A549 (cell line): ENCODE measurements around the gene MACROD1. TPM values are rescaled to one million over a fixed set of nuclear protein-coding genes. Genes with fewer than 3 reads are reported as not detected.
A peak's percentile ranks its signal among the peaks of the same experiment; 100 is the strongest.

Experiments
- ATAC-seq, 2 experiments: fragments of 200-7000 bp in 1 of 2; fragments of >200 bp in 1 of 2; cut with Nextera tagmentation in 1 of 2; cut with Tn5 transposase in 1 of 2; 3 replicates each; pipeline versions ENCODE4 v1.8.0 to v1.9.1; 2018 to 2020; ENCODE audit warnings: mild to moderate bottlenecking in 1 of 2, moderate library complexity in 1 of 2
- CTCF ChIA-PET: fragments of 300-600 bp; sonication (Branson Sonifier 250); formaldehyde crosslinking; extraction: SDS; loops from one replicate; lab custom pipeline; 2021; ENCODE audit warnings: antibody characterized with exemption, inconsistent platforms; lab: Yijun Ruan, JAX
- POLR2A ChIA-PET: fragments of 350-600 bp; formaldehyde crosslinking; extraction: SDS; loops from one replicate; lab custom pipeline; 2021; ENCODE audit warnings: antibody characterized with exemption, inconsistent platforms; lab: Yijun Ruan, JAX
- DNase-seq, 2 experiments: peaks; one replicate each; pipeline versions ENCODE4 v3.0.0 to v3.0.0-alpha.2; 2011 to 2016; ENCODE audit warnings: low read depth in 1 of 2, low spot score in 1 of 2
- FAIRE-seq: peaks from 2 replicates; lab custom pipeline; 2011; peaks lifted over from hg19 to GRCh38; lab: Jason Lieb, UNC
- H3K27ac ChIP-seq, 2 experiments: fragments of >200 bp; sonication (Bioruptor Twin); formaldehyde crosslinking; 3 replicates each; pipeline ENCODE4 v1.5.1; 2016 to 2017
- H3K4me1 ChIP-seq: fragments of >200 bp; sonication (Bioruptor Twin); formaldehyde crosslinking; 3 replicates; pipeline ENCODE4 v1.6.1; 2016
- H3K4me2 ChIP-seq: fragments of >200 bp; sonication (Bioruptor Twin); formaldehyde crosslinking; 3 replicates; pipeline ENCODE4 v1.6.1; 2016
- H3K4me3 ChIP-seq: fragments of >200 bp; sonication (Bioruptor Twin); formaldehyde crosslinking; 3 replicates; pipeline ENCODE4 v1.5.1; 2016
- H3K9me3 ChIP-seq: fragments of >200 bp; sonication (Bioruptor Twin); formaldehyde crosslinking; 3 replicates; pipeline ENCODE4 v1.6.1; 2016
- BHLHE40 ChIP-seq: IDR thresholded peaks from 2 replicates; pipeline ENCODE4 v1.6.1; 2012; ENCODE audit warnings: low read depth, low read length, inconsistent platforms
- CEBPB ChIP-seq, 2 experiments: fragments of >200 bp in 1 of 2; sonication (Bioruptor Twin) in 1 of 2; formaldehyde crosslinking in 1 of 2; IDR thresholded peaks; 2 replicates each; pipeline ENCODE4 v1.6.1; 2012 to 2016
- HEYL ChIP-seq: fragments of 250-450 bp; sonication (Bioruptor Pico); IDR thresholded peaks from 2 replicates; pipeline ENCODE4 v1.8.0; 2021; ENCODE audit warnings: mild to moderate bottlenecking, moderate library complexity
- HOXB13 ChIP-seq: fragments of 250-450 bp; sonication (Bioruptor Pico); IDR thresholded peaks from 2 replicates; pipeline ENCODE4 v1.5.0; 2020; ENCODE audit warnings: low read depth, mild to moderate bottlenecking, moderate library complexity
- JUN ChIP-seq, 2 experiments: fragments of >200 bp; sonication (Bioruptor Twin); formaldehyde crosslinking; IDR thresholded peaks; 2 replicates in 1 of 2; 3 replicates in 1 of 2; pipeline ENCODE4 v1.6.1; 2016 to 2017
- MAFK ChIP-seq: fragments of 450-650 bp; IDR thresholded peaks from 2 replicates; pipeline ENCODE4 v1.6.1; 2014; ENCODE audit not compliant: partially characterized antibody
- MYC ChIP-seq: IDR thresholded peaks from 2 replicates; pipeline ENCODE4 v1.6.1; 2012; ENCODE audit warnings: mild to moderate bottlenecking, inconsistent platforms, low read length, improper control_type of control experiment, borderline replicate concordance
- PHF8 ChIP-seq: fragments of 200-600 bp; sonication (generic); IDR thresholded peaks from 2 replicates; pipeline ENCODE4 v1.6.1; 2016; ENCODE audit warnings: low read depth, mild to moderate bottlenecking, antibody characterized with exemption, moderate library complexity, borderline replicate concordance
- POLR2A ChIP-seq: IDR thresholded peaks from 2 replicates; pipeline ENCODE4 v1.6.1; 2012; ENCODE audit warnings: mild to moderate bottlenecking, low read length
- RARB ChIP-seq: fragments of 250-450 bp; sonication (Bioruptor Pico); IDR thresholded peaks from 2 replicates; pipeline ENCODE4 v1.8.0; 2021; ENCODE audit warnings: mild to moderate bottlenecking, moderate library complexity
- RCOR1 ChIP-seq: fragments of 150-350 bp; IDR thresholded peaks from 2 replicates; pipeline ENCODE4 v1.6.1; 2014; ENCODE audit warnings: antibody characterized with exemption, low read length, low read depth
- SREBF2 ChIP-seq: fragments of 450-650 bp; IDR thresholded peaks from 2 replicates; pipeline ENCODE4 v1.6.1; 2014; ENCODE audit warnings: mild to moderate bottlenecking, moderate library complexity
- TFCP2L1 ChIP-seq: fragments of 250-450 bp; sonication (Bioruptor Pico); IDR thresholded peaks from 2 replicates; pipeline ENCODE4 v1.5.0; 2021; ENCODE audit warnings: mild to moderate bottlenecking
- ZC3H11A ChIP-seq: fragments of 450-650 bp; IDR thresholded peaks from 2 replicates; pipeline ENCODE4 v1.6.1; 2014; ENCODE audit warnings: antibody characterized with exemption, mild to moderate bottlenecking
- ZSCAN20 ChIP-seq: fragments of 250-450 bp; sonication (Bioruptor Pico); IDR thresholded peaks from 2 replicates; pipeline ENCODE4 v1.8.0; 2022; ENCODE audit warnings: mild to moderate bottlenecking, moderate library complexity
- WGBS: methylation state at CpG from one replicate; pipeline ENCODE4 v1.1.6; 2017; ENCODE audit errors: missing lambda C conversion rate; 5-methylcytosine and 5-hydroxymethylcytosine counted together
- polyA minus RNA-seq: library from RNA; depleted of rRNA, polyadenylated mRNA; stranded (reverse); fragments of >200 nt; gene quantifications from 2 replicates; pipeline ENCODE4 v1.2.3, GENCODE V29; 2011; rRNA and poly(A)+ RNA removed
- polyA plus RNA-seq, 4 experiments: library from polyadenylated mRNA; depleted of rRNA in 3 of 4; stranded (reverse); fragments of >200 nt; fragmentation: RNase III in 1 of 4; extraction: RNeasy Plus Mini Kit Qiagen cat#74134 plus additional on column Dnase treatment in 1 of 4; gene quantifications; 2 replicates in 3 of 4; 3 replicates in 1 of 4; pipeline ENCODE4 v1.2.3, GENCODE V29; 2011 to 2017
- TF ChIP-seq, protein P1 (sequence below): fragments of >200 bp; sonication (Bioruptor Twin); formaldehyde crosslinking; IDR thresholded peaks from 3 replicates; pipeline ENCODE4 v1.5.1; 2016
- TF ChIP-seq, protein P2 (sequence below): fragments of >200 bp; sonication (Bioruptor Twin); formaldehyde crosslinking; IDR thresholded peaks from 3 replicates; pipeline ENCODE4 v1.6.1; 2016
- TF ChIP-seq, protein P3 (sequence below): fragments of 250-450 bp; sonication (Bioruptor Pico); IDR thresholded peaks from 2 replicates; pipeline ENCODE4 v1.5.0; 2020; ENCODE audit warnings: low read depth, mild to moderate bottlenecking, moderate library complexity
- TF ChIP-seq, protein P4 (sequence below): fragments of >200 bp; sonication (Bioruptor Twin); formaldehyde crosslinking; IDR thresholded peaks from 2 replicates; pipeline ENCODE4 v1.6.1; 2016
- TF ChIP-seq, protein P5 (sequence below): IDR thresholded peaks from 2 replicates; pipeline ENCODE4 v1.6.1; 2012; ENCODE audit warnings: low read depth, borderline replicate concordance
- TF ChIP-seq, protein P6 (sequence below): fragments of 250-450 bp; sonication (Bioruptor Pico); IDR thresholded peaks from 2 replicates; pipeline ENCODE4 v1.5.0; 2021; ENCODE audit warnings: mild to moderate bottlenecking, moderate library complexity, borderline replicate concordance
- TF ChIP-seq, protein P7 (sequence below): IDR thresholded peaks from 2 replicates; pipeline ENCODE4 v1.6.1; 2012

The MACROD1 gene, protein sequence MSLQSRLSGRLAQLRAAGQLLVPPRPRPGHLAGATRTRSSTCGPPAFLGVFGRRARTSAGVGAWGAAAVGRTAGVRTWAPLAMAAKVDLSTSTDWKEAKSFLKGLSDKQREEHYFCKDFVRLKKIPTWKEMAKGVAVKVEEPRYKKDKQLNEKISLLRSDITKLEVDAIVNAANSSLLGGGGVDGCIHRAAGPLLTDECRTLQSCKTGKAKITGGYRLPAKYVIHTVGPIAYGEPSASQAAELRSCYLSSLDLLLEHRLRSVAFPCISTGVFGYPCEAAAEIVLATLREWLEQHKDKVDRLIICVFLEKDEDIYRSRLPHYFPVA
- 10.0 and 16.6 TPM in 2 replicates for polyA plus RNA-seq (2011; rRNA removed)
- polyA plus RNA-seq (2012; cell fraction: cytosol; rRNA removed), result 8.8 and 11.9 TPM in 2 replicates
- polyA plus RNA-seq (2012; cell fraction: nucleus; rRNA removed), result 13.7 and 20.8 TPM in 2 replicates
- 12.0 to 16.4 TPM (median 15.1 TPM) in 3 replicates for polyA plus RNA-seq (2017; fragmentation: RNase III; extraction: RNeasy Plus Mini Kit Qiagen cat#74134 plus additional on column Dnase treatment)
- 3.5 and 6.7 TPM in 2 replicates for polyA minus RNA-seq

DNA sequence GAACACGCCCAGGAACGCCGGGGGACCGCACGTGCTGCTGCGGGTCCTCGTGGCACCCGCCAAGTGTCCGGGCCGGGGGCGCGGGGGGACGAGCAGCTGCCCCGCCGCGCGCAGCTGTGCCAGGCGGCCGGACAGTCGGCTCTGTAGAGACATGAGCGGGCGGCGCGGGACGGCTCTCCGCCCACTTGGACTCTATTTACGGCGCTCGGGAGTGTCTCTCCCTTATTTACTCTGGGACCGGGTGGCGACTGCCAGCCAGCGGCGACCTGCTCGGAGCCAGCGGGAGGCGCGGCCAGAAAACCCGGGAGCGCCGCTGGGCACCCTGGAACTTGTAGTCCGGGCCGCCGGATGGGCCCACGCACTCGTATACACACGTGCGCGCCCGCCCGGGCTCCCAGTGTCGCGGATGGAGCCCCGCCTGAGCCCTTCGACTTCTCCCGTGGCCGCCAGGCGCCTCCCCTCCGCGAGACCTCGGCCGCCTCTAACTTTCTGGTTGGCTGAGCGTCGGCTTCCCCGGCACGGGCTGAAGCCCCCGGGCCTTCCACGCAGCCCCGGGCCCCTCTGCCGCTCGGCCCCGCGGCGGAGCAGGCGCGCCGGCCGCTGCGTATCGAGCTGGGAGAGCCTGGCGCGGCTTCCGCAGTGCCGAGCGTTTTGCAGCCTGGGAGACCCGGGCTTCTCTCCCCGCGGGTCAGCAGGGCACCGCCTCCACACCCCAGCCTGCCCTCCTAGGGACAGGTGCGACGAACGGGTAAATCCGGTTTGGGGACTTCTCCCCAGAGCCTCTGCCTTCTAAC lies at the start of gene MACROD1:
Gene MACROD1, minus strand, starts transcription at position 272 of the 794 bp plus-strand sequence. Its CDS starts 119 bp downstream, at position 153.
- Histone ChIP-seq H3K4me1 (peaks cover 14% of the 10 kb centered on the region), H3K9me3 (no peaks in the 10 kb centered on the region), H3K27ac (peak within 1 kb of the TSS; percentile 85 to 98), H3K4me2 (peak within 1 kb of the TSS; percentile 84), H3K4me3 (peak within 1 kb of the TSS; percentile 81)
- 0% methylated on average over 13 of the region's 92 CpGs for WGBS
- POLR2A ChIA-PET, result interaction anchor here (1.3 to 4.0 kb wide), 3 partner anchors 15 to 75 kb away, joined by 3 to 22 read pairs (median 5); partner anchors contain the start of genes FKBP2 and STIP1
- FAIRE-seq (no peak), DNase-seq (peak; percentile 79 to 91), ATAC-seq (peak; percentile 91 to 95)
- CTCF ChIA-PET, result interaction anchor here (1.1 to 5.7 kb wide), 3 partner anchors 15 to 19 kb away, joined by 3 to 68 read pairs (median 10); partner anchors contain the start of gene STIP1
- no peak for TF ChIP-seq HEYL (CRISPR knock-in tag)
- TF ChIP-seq TFCP2L1 (CRISPR knock-in tag), result 0 out of 2 replicates have a peak, but pooled peaks have one; percentile 63
- no peak for TF ChIP-seq MAFK
- TF ChIP-seq JUN (IDR thresholded peaks at IDR 0.05), result peak in 1 of 2 experiments; percentile 88; a peak in 3 of 5 replicates
- peak; percentile 76 for TF ChIP-seq PHF8
- no peak for TF ChIP-seq HOXB13
- TF ChIP-seq, protein P1, sequence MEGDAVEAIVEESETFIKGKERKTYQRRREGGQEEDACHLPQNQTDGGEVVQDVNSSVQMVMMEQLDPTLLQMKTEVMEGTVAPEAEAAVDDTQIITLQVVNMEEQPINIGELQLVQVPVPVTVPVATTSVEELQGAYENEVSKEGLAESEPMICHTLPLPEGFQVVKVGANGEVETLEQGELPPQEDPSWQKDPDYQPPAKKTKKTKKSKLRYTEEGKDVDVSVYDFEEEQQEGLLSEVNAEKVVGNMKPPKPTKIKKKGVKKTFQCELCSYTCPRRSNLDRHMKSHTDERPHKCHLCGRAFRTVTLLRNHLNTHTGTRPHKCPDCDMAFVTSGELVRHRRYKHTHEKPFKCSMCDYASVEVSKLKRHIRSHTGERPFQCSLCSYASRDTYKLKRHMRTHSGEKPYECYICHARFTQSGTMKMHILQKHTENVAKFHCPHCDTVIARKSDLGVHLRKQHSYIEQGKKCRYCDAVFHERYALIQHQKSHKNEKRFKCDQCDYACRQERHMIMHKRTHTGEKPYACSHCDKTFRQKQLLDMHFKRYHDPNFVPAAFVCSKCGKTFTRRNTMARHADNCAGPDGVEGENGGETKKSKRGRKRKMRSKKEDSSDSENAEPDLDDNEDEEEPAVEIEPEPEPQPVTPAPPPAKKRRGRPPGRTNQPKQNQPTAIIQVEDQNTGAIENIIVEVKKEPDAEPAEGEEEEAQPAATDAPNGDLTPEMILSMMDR, result no peak; the same call in 2 of the 3 replicates
- TF ChIP-seq, protein P2, sequence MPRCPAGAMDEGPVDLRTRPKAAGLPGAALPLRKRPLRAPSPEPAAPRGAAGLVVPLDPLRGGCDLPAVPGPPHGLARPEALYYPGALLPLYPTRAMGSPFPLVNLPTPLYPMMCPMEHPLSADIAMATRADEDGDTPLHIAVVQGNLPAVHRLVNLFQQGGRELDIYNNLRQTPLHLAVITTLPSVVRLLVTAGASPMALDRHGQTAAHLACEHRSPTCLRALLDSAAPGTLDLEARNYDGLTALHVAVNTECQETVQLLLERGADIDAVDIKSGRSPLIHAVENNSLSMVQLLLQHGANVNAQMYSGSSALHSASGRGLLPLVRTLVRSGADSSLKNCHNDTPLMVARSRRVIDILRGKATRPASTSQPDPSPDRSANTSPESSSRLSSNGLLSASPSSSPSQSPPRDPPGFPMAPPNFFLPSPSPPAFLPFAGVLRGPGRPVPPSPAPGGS, result peak; percentile 72; the same call in 2 of the 3 replicates
- no peak for TF ChIP-seq RARB (CRISPR knock-in tag)
- TF ChIP-seq POLR2A, result peak; percentile 45
- no peak for TF ChIP-seq ZC3H11A
- TF ChIP-seq, protein P3, sequence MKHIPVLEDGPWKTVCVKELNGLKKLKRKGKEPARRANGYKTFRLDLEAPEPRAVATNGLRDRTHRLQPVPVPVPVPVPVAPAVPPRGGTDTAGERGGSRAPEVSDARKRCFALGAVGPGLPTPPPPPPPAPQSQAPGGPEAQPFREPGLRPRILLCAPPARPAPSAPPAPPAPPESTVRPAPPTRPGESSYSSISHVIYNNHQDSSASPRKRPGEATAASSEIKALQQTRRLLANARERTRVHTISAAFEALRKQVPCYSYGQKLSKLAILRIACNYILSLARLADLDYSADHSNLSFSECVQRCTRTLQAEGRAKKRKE (CRISPR knock-in tag), result no peak
- TF ChIP-seq, protein P4, sequence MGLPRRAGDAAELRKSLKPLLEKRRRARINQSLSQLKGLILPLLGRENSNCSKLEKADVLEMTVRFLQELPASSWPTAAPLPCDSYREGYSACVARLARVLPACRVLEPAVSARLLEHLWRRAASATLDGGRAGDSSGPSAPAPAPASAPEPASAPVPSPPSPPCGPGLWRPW, result no peak
- peak; percentile 88; the same call in 1 of the 2 replicates for TF ChIP-seq MYC
- no peak for TF ChIP-seq CEBPB (IDR thresholded peaks at IDR 0.05)
- no peak for TF ChIP-seq ZSCAN20
- TF ChIP-seq, protein P5, sequence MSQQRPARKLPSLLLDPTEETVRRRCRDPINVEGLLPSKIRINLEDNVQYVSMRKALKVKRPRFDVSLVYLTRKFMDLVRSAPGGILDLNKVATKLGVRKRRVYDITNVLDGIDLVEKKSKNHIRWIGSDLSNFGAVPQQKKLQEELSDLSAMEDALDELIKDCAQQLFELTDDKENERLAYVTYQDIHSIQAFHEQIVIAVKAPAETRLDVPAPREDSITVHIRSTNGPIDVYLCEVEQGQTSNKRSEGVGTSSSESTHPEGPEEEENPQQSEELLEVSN, result peak; percentile 29; the same call in 1 of the 2 replicates
- TF ChIP-seq BHLHE40, result peak; percentile 30; the same call in 1 of the 2 replicates
- no peak for TF ChIP-seq SREBF2
- TF ChIP-seq, protein P6, sequence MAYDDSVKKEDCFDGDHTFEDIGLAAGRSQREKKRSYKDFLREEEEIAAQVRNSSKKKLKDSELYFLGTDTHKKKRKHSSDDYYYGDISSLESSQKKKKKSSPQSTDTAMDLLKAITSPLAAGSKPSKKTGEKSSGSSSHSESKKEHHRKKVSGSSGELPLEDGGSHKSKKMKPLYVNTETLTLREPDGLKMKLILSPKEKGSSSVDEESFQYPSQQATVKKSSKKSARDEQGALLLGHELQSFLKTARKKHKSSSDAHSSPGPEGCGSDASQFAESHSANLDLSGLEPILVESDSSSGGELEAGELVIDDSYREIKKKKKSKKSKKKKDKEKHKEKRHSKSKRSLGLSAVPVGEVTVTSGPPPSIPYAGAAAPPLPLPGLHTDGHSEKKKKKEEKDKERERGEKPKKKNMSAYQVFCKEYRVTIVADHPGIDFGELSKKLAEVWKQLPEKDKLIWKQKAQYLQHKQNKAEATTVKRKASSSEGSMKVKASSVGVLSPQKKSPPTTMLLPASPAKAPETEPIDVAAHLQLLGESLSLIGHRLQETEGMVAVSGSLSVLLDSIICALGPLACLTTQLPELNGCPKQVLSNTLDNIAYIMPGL (CRISPR knock-in tag), result peak; percentile 16; the same call in 1 of the 2 replicates
- TF ChIP-seq, protein P7, sequence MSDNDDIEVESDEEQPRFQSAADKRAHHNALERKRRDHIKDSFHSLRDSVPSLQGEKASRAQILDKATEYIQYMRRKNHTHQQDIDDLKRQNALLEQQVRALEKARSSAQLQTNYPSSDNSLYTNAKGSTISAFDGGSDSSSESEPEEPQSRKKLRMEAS, result peak; percentile 89
- no peak for TF ChIP-seq RCOR1
